Esophagus squamous epithelium (tissue), 5 donors: ENCODE measurements around the gene NARS2. TPM values are rescaled to one million over a fixed set of nuclear protein-coding genes. Genes with fewer than 3 reads are reported as not detected.

Experiments used
- DNase-seq: peaks from one replicate; lab custom pipeline; 2025; lab: John Stamatoyannopoulos, UW
- H3K27ac ChIP-seq, 4 donors: fragments of 200-600 bp; sonication (generic); one replicate each; pipeline ENCODE4 v1.5.1; 2016 to 2019; ENCODE audit warnings: mild to moderate bottlenecking in 1 of 4
- H3K27me3 ChIP-seq, 4 donors: fragments of 200-600 bp; sonication (generic); 1 replicate in 3 of 4; 2 replicates in 1 of 4; pipeline versions ENCODE4 v1.5.1 to v1.6.0; 2017 to 2021; ENCODE audit warnings: antibody characterized with exemption in 1 of 4
- H3K36me3 ChIP-seq, 3 donors: fragments of 200-600 bp; sonication (generic); one replicate each; pipeline ENCODE4 v1.5.1; 2016 to 2019
- H3K4me1 ChIP-seq, 3 donors: fragments of 200-600 bp; sonication (generic); one replicate each; pipeline ENCODE4 v1.5.1; 2017 to 2019
- H3K4me3 ChIP-seq, 4 donors: fragments of 200-600 bp; sonication (generic); 1 replicate in 3 of 4; 2 replicates in 1 of 4; pipeline ENCODE4 v1.5.1; 2016 to 2019; ENCODE audit warnings: mild to moderate bottlenecking in 2 of 4, moderate library complexity in 1 of 4
- H3K9me3 ChIP-seq, 3 donors: fragments of 200-600 bp; sonication (generic); one replicate each; pipeline ENCODE4 v1.5.1; 2016 to 2019
- POLR2A ChIP-seq, 4 donors: fragments of 450-650 bp; IDR thresholded peaks; one replicate each; pipeline ENCODE4 v1.6.1; 2017; ENCODE audit warnings: antibody characterized with exemption in 4 of 4, mild to moderate bottlenecking in 4 of 4, moderate library complexity in 3 of 4
- WGBS, 2 donors: methylation state at CpG; one replicate each; pipeline ENCODE4 v1.1.5; 2018; 5-methylcytosine and 5-hydroxymethylcytosine counted together
- intact Hi-C: fragments of 100-400 bp; cut with DNase I; formaldehyde crosslinking; loops from one replicate; pipeline ENCODE4 v1.15.0; 2022
- total RNA-seq, 4 donors: library from RNA; depleted of rRNA; stranded (reverse); fragments of >200 nt; gene quantifications; one replicate each; pipeline ENCODE4 v1.1.0, GENCODE V29; 2016
- TF ChIP-seq, protein P1 (sequence below), 6 experiments: fragments of 450-650 bp in 4 of 6; fragments of 200-600 bp in 2 of 6; sonication (generic) in 2 of 6; IDR thresholded peaks; one replicate each; pipeline ENCODE4 v1.5.1; 2016 to 2019; ENCODE audit warnings: antibody characterized with exemption in 6 of 6, mild to moderate bottlenecking in 4 of 6, moderate library complexity in 4 of 6
- donor health status: DM: yes; HTN: yes; CAD: no.

NARS2 gene
- total RNA-seq, 4 donors from 2014 or later: 9.4 to 15.7 (median 13.6) TPM

DNA sequence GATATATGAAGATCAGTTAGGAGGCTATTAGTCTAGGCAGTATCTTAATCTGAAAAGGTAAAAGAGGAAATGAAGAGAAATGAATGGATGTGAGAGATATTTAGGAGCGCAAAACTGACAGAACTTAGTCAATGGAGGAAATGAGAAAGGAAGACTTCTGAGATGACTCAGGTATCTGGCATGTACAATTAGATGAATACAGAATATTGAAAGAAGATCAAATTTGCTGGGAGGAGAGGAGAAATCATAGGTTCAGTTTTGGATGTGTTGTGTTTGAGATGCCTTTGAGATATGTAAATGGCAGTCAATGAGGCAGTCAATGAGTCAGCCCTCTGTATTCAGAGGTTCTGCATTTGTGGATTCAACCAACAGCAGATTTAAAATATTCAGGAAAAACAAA, 114.2 kb downstream of the NARS2 start:
- H3K9me3 ChIP-seq: no peaks in the 10 kb centered on the region
- no peak for DNase-seq
- no peaks in the 10 kb centered on the region for H3K4me1 ChIP-seq
- H3K4me3 ChIP-seq: no peak overlapping the region
- peaks cover 0 to 74% (median 0%) of the 10 kb centered on the region in 3 donors for H3K36me3 ChIP-seq
- intact Hi-C loops: no loop called here
- 88 to 98% methylated on average over 1 of the region's 1 CpG for WGBS, 2 donors
- TF ChIP-seq POLR2A (IDR thresholded peaks at IDR 0.05): no peak
- no peaks in the 10 kb centered on the region for H3K27me3 ChIP-seq
- no peak overlapping the region for H3K27ac ChIP-seq

DNA sequence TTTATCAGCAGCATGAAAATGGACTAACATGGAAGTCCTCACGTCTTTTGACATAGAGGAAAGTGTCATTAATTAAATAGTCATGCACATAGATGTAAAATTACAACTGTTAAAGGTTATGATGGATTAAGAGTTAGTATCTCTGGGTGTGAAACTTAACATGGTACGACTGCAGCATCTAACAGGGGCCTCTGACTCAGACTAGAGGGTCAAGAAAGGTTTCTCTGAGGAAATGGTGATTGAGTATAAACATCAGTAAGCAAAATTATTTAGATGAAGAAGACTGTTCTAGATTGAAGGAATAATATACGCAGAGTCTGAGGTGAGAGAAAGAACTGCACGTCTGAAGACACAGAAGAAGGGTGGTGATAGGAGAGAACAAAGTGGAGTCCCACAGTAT, 114.9 kb downstream of the NARS2 start:
- 91 to 95% methylated on average over 4 of the region's 4 CpGs for WGBS, 2 donors
- Histone ChIP-seq H3K27ac (no peak overlapping the region), H3K27me3 (no peaks in the 10 kb centered on the region), H3K4me1 (no peaks in the 10 kb centered on the region), H3K9me3 (no peaks in the 10 kb centered on the region), H3K36me3 (peaks cover 0 to 67% (median 0%) of the 10 kb centered on the region in 3 donors), H3K4me3 (no peak overlapping the region)
- TF ChIP-seq POLR2A (IDR thresholded peaks at IDR 0.05): no peak
- TF ChIP-seq, protein P1, sequence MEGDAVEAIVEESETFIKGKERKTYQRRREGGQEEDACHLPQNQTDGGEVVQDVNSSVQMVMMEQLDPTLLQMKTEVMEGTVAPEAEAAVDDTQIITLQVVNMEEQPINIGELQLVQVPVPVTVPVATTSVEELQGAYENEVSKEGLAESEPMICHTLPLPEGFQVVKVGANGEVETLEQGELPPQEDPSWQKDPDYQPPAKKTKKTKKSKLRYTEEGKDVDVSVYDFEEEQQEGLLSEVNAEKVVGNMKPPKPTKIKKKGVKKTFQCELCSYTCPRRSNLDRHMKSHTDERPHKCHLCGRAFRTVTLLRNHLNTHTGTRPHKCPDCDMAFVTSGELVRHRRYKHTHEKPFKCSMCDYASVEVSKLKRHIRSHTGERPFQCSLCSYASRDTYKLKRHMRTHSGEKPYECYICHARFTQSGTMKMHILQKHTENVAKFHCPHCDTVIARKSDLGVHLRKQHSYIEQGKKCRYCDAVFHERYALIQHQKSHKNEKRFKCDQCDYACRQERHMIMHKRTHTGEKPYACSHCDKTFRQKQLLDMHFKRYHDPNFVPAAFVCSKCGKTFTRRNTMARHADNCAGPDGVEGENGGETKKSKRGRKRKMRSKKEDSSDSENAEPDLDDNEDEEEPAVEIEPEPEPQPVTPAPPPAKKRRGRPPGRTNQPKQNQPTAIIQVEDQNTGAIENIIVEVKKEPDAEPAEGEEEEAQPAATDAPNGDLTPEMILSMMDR (IDR thresholded peaks at IDR 0.05): no peak
- DNase-seq: no peak
- intact Hi-C loops: no loop called here

DNA sequence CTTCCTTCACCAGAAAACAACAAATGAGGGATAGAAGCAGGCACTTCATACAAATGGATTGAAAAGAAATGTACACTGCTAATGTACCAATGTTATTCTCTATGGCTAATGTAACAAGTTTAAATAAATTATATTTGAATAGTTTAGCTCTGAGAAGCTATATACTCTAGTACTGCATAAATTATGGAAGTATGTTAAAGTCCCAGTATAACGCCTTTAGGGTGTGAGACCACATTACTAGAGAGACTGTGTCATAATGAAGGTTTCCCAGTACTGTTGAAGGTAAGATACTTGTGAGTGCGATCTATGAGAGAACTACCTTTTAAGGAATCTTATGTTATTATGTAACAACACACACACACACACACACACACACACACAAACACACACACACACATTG, 117.2 kb downstream of the NARS2 start:
- H3K36me3 ChIP-seq: peaks cover 0 to 49% (median 0%) of the 10 kb centered on the region in 3 donors
- intact Hi-C loops: no loop called here
- no peaks in the 10 kb centered on the region for H3K9me3 ChIP-seq
- DNase-seq: no peak
- no peaks in the 10 kb centered on the region for H3K27me3 ChIP-seq
- H3K27ac ChIP-seq: no peak overlapping the region
- TF ChIP-seq, protein P1 (IDR thresholded peaks at IDR 0.05): no peak
- no peak for TF ChIP-seq POLR2A (IDR thresholded peaks at IDR 0.05)
- H3K4me1 ChIP-seq: no peaks in the 10 kb centered on the region
- H3K4me3 ChIP-seq: no peak overlapping the region
- 70 to 90% methylated on average over 2 of the region's 2 CpGs for WGBS, 2 donors

DNA sequence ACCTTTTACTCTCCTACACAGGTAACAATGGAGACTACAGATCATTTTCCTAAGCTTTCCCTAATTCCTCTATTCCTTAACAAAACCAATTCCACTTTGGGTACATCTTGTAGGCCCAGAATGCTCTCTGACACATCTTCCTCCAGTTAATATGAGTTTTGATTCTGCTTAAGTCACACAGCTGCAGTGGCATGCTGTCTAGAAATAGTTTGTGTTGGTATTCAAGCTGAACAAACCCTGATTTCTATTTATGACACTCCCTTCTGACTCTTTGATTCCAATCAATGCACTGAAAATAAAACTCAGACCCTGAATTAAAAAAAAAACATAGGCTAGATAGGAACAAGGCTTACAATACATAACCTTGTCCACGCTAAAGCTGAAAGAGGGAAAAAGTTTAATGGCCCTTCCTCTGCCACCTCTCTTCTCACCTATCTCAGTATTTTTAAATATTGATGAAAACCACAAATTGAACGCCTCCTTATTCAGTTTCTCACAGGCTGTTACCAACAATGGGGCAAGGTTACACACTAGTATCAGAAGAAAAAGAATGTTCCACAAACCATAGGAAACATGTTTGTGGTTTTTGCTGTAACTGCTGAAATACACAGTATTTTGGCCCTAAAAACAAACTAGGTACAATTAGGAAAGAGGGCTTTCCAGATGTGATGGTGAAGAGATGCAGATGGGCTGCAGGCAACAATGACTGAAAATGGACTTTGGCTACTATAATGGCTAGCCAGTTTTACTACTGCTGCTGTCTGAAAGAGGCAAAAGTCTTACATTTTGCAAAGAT, 121.3 kb downstream of the NARS2 start:
- intact Hi-C loops: no loop called here
- TF ChIP-seq, protein P1 (IDR thresholded peaks at IDR 0.05): no peak
- no peak for TF ChIP-seq POLR2A (IDR thresholded peaks at IDR 0.05)
- WGBS, 2 donors: 79 to 85% methylated on average over 2 of the region's 2 CpGs
- H3K36me3 ChIP-seq: peaks cover 0 to 14% (median 0%) of the 10 kb centered on the region in 3 donors
- H3K4me1 ChIP-seq: no peaks in the 10 kb centered on the region
- no peaks in the 10 kb centered on the region for H3K9me3 ChIP-seq
- no peak overlapping the region for H3K4me3 ChIP-seq
- H3K27me3 ChIP-seq: no peaks in the 10 kb centered on the region
- no peak for DNase-seq
- no peak overlapping the region for H3K27ac ChIP-seq

DNA sequence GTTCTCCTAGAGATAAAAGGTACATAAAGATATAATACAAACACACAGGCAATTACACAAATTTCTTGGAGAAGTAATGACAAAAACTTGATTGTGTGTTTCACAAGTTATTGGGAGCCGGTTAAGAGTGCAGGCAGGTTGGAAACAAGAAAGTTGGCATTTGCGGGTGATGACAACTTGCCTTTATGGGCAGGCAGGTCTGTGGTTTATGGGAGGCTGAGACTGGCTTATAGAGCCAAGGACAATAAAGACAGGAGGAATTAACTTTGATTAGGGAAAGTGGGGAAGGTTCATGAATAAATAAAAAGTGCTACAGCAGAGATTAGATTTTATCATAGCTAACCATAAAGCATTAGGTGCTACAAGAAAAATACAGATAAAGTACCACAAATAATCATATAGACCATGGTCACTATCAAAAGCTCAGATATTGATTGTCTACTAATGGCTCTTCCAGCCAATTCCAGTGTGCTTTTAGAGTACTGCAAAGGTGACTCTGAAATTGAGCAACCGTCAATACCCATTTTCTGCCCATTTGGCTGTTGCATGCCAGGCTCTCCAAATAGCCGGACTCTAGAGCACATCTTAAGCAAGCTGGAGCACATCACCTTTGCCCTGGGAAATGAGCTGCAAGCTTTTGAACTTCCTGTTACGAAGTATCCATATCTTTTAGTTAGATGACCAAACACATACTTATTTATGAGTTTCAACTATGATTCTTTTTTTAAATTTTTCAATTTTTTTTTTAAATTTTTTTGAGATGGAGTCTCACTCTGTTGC, 123.1 kb downstream of the NARS2 start:
- no peak overlapping the region for H3K27ac ChIP-seq
- no peak for TF ChIP-seq POLR2A (IDR thresholded peaks at IDR 0.05)
- TF ChIP-seq, protein P1 (IDR thresholded peaks at IDR 0.05): no peak
- WGBS, 2 donors: 85 to 91% methylated on average over 5 of the region's 5 CpGs

More for the DNA sequence above, 123.1 kb downstream of the NARS2 start:
- H3K36me3 ChIP-seq: peaks cover 0 to 4% (median 0%) of the 10 kb centered on the region in 3 donors
- no peak overlapping the region for H3K4me3 ChIP-seq
- H3K4me1 ChIP-seq: no peaks in the 10 kb centered on the region
- intact Hi-C loops: no loop called here
- no peak for DNase-seq
- H3K9me3 ChIP-seq: no peaks in the 10 kb centered on the region
- no peaks in the 10 kb centered on the region for H3K27me3 ChIP-seq
